Breast epithelium (tissue), 3 donors: ENCODE results near the gene ZPR1.

Experiments
- CTCF ChIP-seq, 3 donors: fragments of 450-650 bp; IDR thresholded peaks; one replicate each; pipeline ENCODE4 v1.5.1; 2016 to 2017; ENCODE audit warnings: antibody characterized with exemption in 3 of 3, mild to moderate bottlenecking in 3 of 3, moderate library complexity in 3 of 3
- POLR2A ChIP-seq: fragments of 450-650 bp; IDR thresholded peaks from one replicate; pipeline ENCODE4 v1.6.1; 2016; ENCODE audit warnings: antibody characterized with exemption, mild to moderate bottlenecking, moderate library complexity
- POLR2AphosphoS5 ChIP-seq, 3 donors: sonication (generic); formaldehyde crosslinking; IDR thresholded peaks; one replicate each; pipeline ENCODE4 v1.6.1; 2017; ENCODE audit warnings: antibody characterized with exemption in 3 of 3

- TF ChIP-seq CTCF (IDR thresholded peaks at IDR 0.05) (no peak), POLR2A (no peak), POLR2AphosphoS5 (IDR thresholded peaks at IDR 0.05) (no peak)
These were observed 19.9 kb upstream of the ZPR1 start for GRCh38 chr11:116807601-116808261.
